BE2C (cell line): Measurements from ENCODE around the gene OR51B2.
"Not testable (repeated sequence)": the region's sequence is repeated elsewhere in the genome, so short reads cannot be mapped to it uniquely, and the experiment has no call there.

Experiments used
- DNase-seq: peaks from one replicate; pipeline ENCODE4 v3.0.0-alpha.2; 2020
- H3K27me3 ChIP-seq: fragments of 250-450 bp; sonication (Bioruptor Pico); 2 replicates; pipeline ENCODE4 v1.5.1; 2020; ENCODE audit warnings: mild to moderate bottlenecking
- H3K36me3 ChIP-seq: fragments of 250-450 bp; sonication (Bioruptor Pico); 2 replicates; pipeline ENCODE4 v1.5.1; 2020; ENCODE audit warnings: mild to moderate bottlenecking
- H3K4me1 ChIP-seq: fragments of 250-450 bp; sonication (Bioruptor Pico); 2 replicates; pipeline ENCODE4 v1.5.1; 2020
- H3K4me3 ChIP-seq: 2 replicates; pipeline ENCODE4 v1.5.1; 2011; ENCODE audit warnings: low read depth, low read length
- H3K9me3 ChIP-seq: fragments of 250-450 bp; sonication (Bioruptor Pico); 2 replicates; pipeline ENCODE4 v1.5.1; 2020
- CTCF ChIP-seq: IDR thresholded peaks from 2 replicates; pipeline ENCODE4 v1.5.1; 2012; ENCODE audit warnings: mild to moderate bottlenecking, low read depth, low read length

OR51B2 gene

DNA sequence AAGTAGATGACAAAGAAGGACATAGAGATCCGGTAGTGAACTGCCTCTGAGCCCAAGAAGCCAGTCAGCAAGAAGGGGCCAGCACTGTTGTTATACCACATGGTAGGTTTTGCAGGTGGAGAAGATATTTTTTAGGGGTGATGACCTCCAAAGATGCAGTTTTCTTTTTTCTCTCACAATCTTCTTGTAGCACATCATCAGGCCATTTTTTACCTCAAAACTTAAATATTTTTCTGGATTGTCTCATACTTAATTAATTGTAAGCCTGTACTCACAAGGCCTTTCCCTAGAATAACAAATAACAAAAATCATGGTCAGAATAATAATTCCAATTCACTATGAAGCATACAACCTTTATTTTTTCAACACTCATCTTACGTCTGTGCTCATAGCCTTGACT is 22.3 kb downstream of the OR51B2 start, which contains the start of gene OR51B4:
Gene OR51B4 (minus strand): TSS at position 101 of the 400 bp plus-strand sequence. CDS start 0 bp downstream, at position 101.
- H3K4me1 ChIP-seq = no peaks in the 10 kb centered on the region
- H3K36me3 ChIP-seq = no peaks in the 10 kb centered on the region
- H3K27me3 ChIP-seq = no peaks in the 10 kb centered on the region
- no peak for DNase-seq
- H3K4me3 ChIP-seq = no peak within 1 kb of the TSS
- no peaks in the 10 kb centered on the region for H3K9me3 ChIP-seq
- no peak for TF ChIP-seq CTCF

- no peak for DNase-seq
- TF ChIP-seq CTCF = no peak
- H3K36me3 ChIP-seq = no peaks in the 10 kb centered on the region
- H3K27me3 ChIP-seq = no peaks in the 10 kb centered on the region
- no peaks in the 10 kb centered on the region for H3K4me1 ChIP-seq
- H3K9me3 ChIP-seq = no peaks in the 10 kb centered on the region
- H3K4me3 ChIP-seq = no peak overlapping the region
Measured at GRCh38 chr11:5300251-5300650, 23.8 kb downstream of the OR51B2 start.

GRCh38 chr11:5298451-5298850 is 25.6 kb downstream of the OR51B2 start:
- DNase-seq = no peak
- H3K36me3 ChIP-seq = no peaks in the 10 kb centered on the region
- no peak for TF ChIP-seq CTCF

DNA sequence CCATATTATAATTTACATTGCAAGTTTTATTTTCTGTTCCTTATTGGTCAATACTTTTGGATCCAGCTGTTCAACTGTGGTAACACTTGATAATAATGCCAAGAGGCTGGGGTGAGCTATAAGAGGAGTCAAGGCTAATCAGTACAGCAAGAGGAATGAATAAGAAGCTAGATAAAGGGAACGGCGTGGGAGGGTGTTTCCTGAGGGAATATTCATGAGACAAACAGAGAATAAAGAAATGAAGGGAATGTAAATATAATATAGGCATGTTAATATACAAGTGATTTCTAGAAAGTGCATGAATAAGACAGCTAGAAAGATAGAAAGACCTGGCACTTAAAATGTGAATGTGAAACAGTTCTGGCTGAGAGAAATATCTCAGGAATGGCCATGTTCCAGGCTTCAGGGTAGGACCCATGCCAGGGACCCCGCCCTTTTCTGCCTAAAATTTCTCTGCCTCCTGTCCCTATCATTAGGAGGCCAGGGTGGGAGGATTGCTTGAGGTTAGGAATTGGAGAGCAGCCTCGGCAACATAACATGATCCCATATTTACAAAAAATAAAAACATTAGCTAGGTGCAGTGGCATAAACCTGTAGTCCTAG is 26.3 kb downstream of the OR51B2 start:
- Histone ChIP-seq H3K36me3 (no peaks in the 10 kb centered on the region), H3K9me3 (no peaks in the 10 kb centered on the region), H3K4me3 (no peak overlapping the region), H3K4me1 (no peaks in the 10 kb centered on the region), H3K27me3 (no peaks in the 10 kb centered on the region)
- no peak for DNase-seq
- TF ChIP-seq CTCF = no peak

More at GRCh38 chr11:5298451-5298850, 25.6 kb downstream of the OR51B2 start:
- no peaks in the 10 kb centered on the region for H3K4me1 ChIP-seq
- no peaks in the 10 kb centered on the region for H3K27me3 ChIP-seq
- no peaks in the 10 kb centered on the region for H3K9me3 ChIP-seq
- H3K4me3 ChIP-seq = no peak overlapping the region

- DNase-seq, H3K4me1 ChIP-seq, H3K9me3 ChIP-seq, H3K27me3 ChIP-seq, H3K36me3 ChIP-seq, H3K4me3 ChIP-seq: not testable (repeated sequence)
Measured at GRCh38 chr11:5294342-5294995, 29.6 kb downstream of the OR51B2 start.

- DNase-seq = no peak
- no peak for TF ChIP-seq CTCF
- no peaks in the 10 kb centered on the region for H3K36me3 ChIP-seq
Measured at GRCh38 chr11:5293028-5293427, 31.1 kb downstream of the OR51B2 start.

More at GRCh38 chr11:5293028-5293427, 31.1 kb downstream of the OR51B2 start:
- H3K9me3 ChIP-seq = no peaks in the 10 kb centered on the region
- H3K4me1 ChIP-seq = no peaks in the 10 kb centered on the region
- no peaks in the 10 kb centered on the region for H3K27me3 ChIP-seq
- no peak overlapping the region for H3K4me3 ChIP-seq
